Epithelial cell of esophagus (primary cell): ENCODE data around the gene DIPK1A.
"Not testable (repeated sequence)": the region's sequence is repeated elsewhere in the genome, so short reads cannot be mapped to it uniquely, and the experiment has no call there.

ENCODE experiments used
- DNase-seq: peaks from one replicate; pipeline ENCODE4 v3.0.0; 2010; ENCODE audit warnings: low read depth
- H3K4me3 ChIP-seq: 2 replicates; pipeline ENCODE4 v1.5.1; 2011; ENCODE audit warnings: mild to moderate bottlenecking, low read length, control low read depth
- CTCF ChIP-seq: IDR thresholded peaks from 2 replicates; pipeline ENCODE4 v1.5.1; 2011; ENCODE audit warnings: low read depth, mild to moderate bottlenecking, low read length, control low read depth, inconsistent platforms; ENCODE audit not compliant: insufficient read depth; ENCODE audit errors: missing control alignments

DIPK1A gene

GRCh38 chr1:92985101-92985500, 23.8 kb upstream of the DIPK1A start:
- no peak for TF ChIP-seq CTCF
- DNase-seq = no peak
- H3K4me3 ChIP-seq = no peak overlapping the region

GRCh38 chr1:92980732-92981647, 19.7 kb upstream of the DIPK1A start:
- TF ChIP-seq CTCF = no peak
- DNase-seq = no peak
- H3K4me3 ChIP-seq = no peak overlapping the region

GRCh38 chr1:92975551-92976232, 14.4 kb upstream of the DIPK1A start:
- no peak for DNase-seq
- TF ChIP-seq CTCF = no peak
- H3K4me3 ChIP-seq = no peak overlapping the region

GRCh38 chr1:92974112-92974511, 12.8 kb upstream of the DIPK1A start:
- DNase-seq, H3K4me3 ChIP-seq: not testable (repeated sequence)

GRCh38 chr1:92973203-92973897, 12.1 kb upstream of the DIPK1A start:
- DNase-seq = peak; percentile 88
- no peak overlapping the region for H3K4me3 ChIP-seq
- TF ChIP-seq CTCF = no peak

GRCh38 chr1:92972409-92973129, 11.3 kb upstream of the DIPK1A start:
- DNase-seq = no peak
- TF ChIP-seq CTCF = no peak
- H3K4me3 ChIP-seq = no peak overlapping the region

- not testable (repeated sequence) for DNase-seq, H3K4me3 ChIP-seq
Measured at GRCh38 chr1:92971932-92972331, 10.7 kb upstream of the DIPK1A start.
